ENCODE data around the gene HDGFL1.

HDGFL1 gene

GRCh38 chr6:22590423-22590822, 21.1 kb downstream of the HDGFL1 start:
- DNase-seq (ENCODE audit: low read depth in 2 of 2), result no peak

- DNase-seq (ENCODE audit: low read depth in 2 of 2), result no peak
Observed at GRCh38 chr6:22593895-22594294, 24.5 kb downstream of the HDGFL1 start.

- DNase-seq (ENCODE audit: low read depth in 2 of 2), result no peak
Observed at GRCh38 chr6:22596011-22596410, 26.6 kb downstream of the HDGFL1 start.

- DNase-seq (ENCODE audit: low read depth in 2 of 2), result no peak
Observed at GRCh38 chr6:22598339-22598738, 29.0 kb downstream of the HDGFL1 start.

GRCh38 chr6:22600059-22600458, 30.7 kb downstream of the HDGFL1 start:
- no peak for DNase-seq (ENCODE audit: low read depth in 2 of 2)

GRCh38 chr6:22601984-22602383, 32.6 kb downstream of the HDGFL1 start:
- no peak for DNase-seq (ENCODE audit: low read depth in 2 of 2)

- DNase-seq (ENCODE audit: low read depth in 2 of 2), result no peak
Observed at GRCh38 chr6:22605736-22606135, 36.4 kb downstream of the HDGFL1 start.

- no peak for DNase-seq (ENCODE audit: low read depth in 2 of 2)
Observed at GRCh38 chr6:22610127-22610526, 40.8 kb downstream of the HDGFL1 start.

- DNase-seq (ENCODE audit: low read depth in 2 of 2), result no peak
Observed at GRCh38 chr6:22612236-22612635, 42.9 kb downstream of the HDGFL1 start.

GRCh38 chr6:22613051-22613450, 43.7 kb downstream of the HDGFL1 start:
- DNase-seq (ENCODE audit: low read depth in 2 of 2), result no peak

- peak; percentile 71 to 77 for DNase-seq (ENCODE audit: low read depth in 2 of 2)
Observed at GRCh38 chr6:22613695-22614094, 44.3 kb downstream of the HDGFL1 start.

- DNase-seq (ENCODE audit: low read depth in 2 of 2), result no peak
Observed at GRCh38 chr6:22614547-22614946, 45.2 kb downstream of the HDGFL1 start.

- DNase-seq (ENCODE audit: low read depth in 2 of 2), result no peak
Observed at GRCh38 chr6:22621028-22621427, 51.7 kb downstream of the HDGFL1 start.
